CD4-positive, CD25-positive, alpha-beta regulatory T cell (primary cell): ENCODE results near the gene ARHGAP20. TPM values are rescaled to one million over a fixed set of nuclear protein-coding genes. Genes with fewer than 3 reads are reported as not detected.

Experiments used
- ATAC-seq, 2 donors: fragments of 150-1000 bp; cut with Tn5 transposase; one replicate each; pipeline ENCODE4 v1.10.0; 2021; ENCODE audit warnings: low read depth in 2 of 2, moderate number of reproducible peaks in 2 of 2, moderate library complexity in 1 of 2
- DNase-seq, 3 donors: peaks; one replicate each; pipeline versions ENCODE4 v3.0.0 to v3.0.0-alpha.2; 2012 to 2022; ENCODE audit warnings: mixed read lengths in 1 of 3
- H3K27ac ChIP-seq: one replicate; pipeline ENCODE4 v1.7.0; 2013; ENCODE audit warnings: mild to moderate bottlenecking, low read length; ENCODE audit not compliant: insufficient read depth, poor library complexity, severe bottlenecking
- H3K27me3 ChIP-seq: one replicate; pipeline ENCODE4 v1.7.0; 2013; ENCODE audit warnings: low read length; ENCODE audit not compliant: control insufficient read depth, insufficient read depth
- H3K36me3 ChIP-seq: one replicate; pipeline ENCODE4 v1.7.0; 2013; ENCODE audit warnings: mild to moderate bottlenecking, low read length, moderate library complexity; ENCODE audit not compliant: control insufficient read depth, insufficient read depth
- H3K4me1 ChIP-seq: 2 replicates; pipeline ENCODE4 v1.7.0; 2013; ENCODE audit warnings: mild to moderate bottlenecking, low read length; ENCODE audit not compliant: insufficient read depth, control insufficient read depth, poor library complexity, severe bottlenecking
- H3K4me3 ChIP-seq: one replicate; pipeline ENCODE4 v1.7.0; 2013; ENCODE audit warnings: low read depth, mild to moderate bottlenecking, low read length, moderate library complexity
- H3K9me3 ChIP-seq, 2 experiments: 1 replicate in 1 of 2; 2 replicates in 1 of 2; pipeline ENCODE4 v1.7.0; 2013; ENCODE audit warnings: low read length in 2 of 2, mild to moderate bottlenecking in 1 of 2, moderate library complexity in 1 of 2; ENCODE audit not compliant: control insufficient read depth in 2 of 2
- H3K27ac Mint-ChIP-seq, 3 donors: one replicate each; pipeline ENCODE4 v1.8.0; 2020 to 2022; ENCODE audit warnings: mild to moderate bottlenecking in 3 of 3, mixed read lengths in 3 of 3, moderate library complexity in 2 of 3
- H3K27me3 Mint-ChIP-seq: one replicate; pipeline ENCODE4 v1.8.0; 2022; ENCODE audit warnings: mild to moderate bottlenecking, mixed read lengths
- H3K36me3 Mint-ChIP-seq: one replicate; pipeline ENCODE4 v1.8.0; 2020; ENCODE audit warnings: mixed read lengths
- H3K4me1 Mint-ChIP-seq, 4 donors: one replicate each; pipeline ENCODE4 v1.8.0; 2020 to 2022; ENCODE audit warnings: mixed read lengths in 4 of 4, mild to moderate bottlenecking in 1 of 4
- H3K4me3 Mint-ChIP-seq, 4 donors: one replicate each; pipeline ENCODE4 v1.8.0; 2020 to 2022; ENCODE audit warnings: mild to moderate bottlenecking in 4 of 4, mixed read lengths in 4 of 4, moderate library complexity in 3 of 4
- H3K9me3 Mint-ChIP-seq, 7 donors: one replicate each; pipeline ENCODE4 v1.8.0; 2020 to 2022; ENCODE audit warnings: mixed read lengths in 7 of 7, mild to moderate bottlenecking in 3 of 7, moderate library complexity in 2 of 7
- polyA plus RNA-seq, 4 donors: library from polyadenylated mRNA; unstranded; fragments of 300-500 nt; fragmentation: Illumina TruSeq; gene quantifications; one replicate each; pipeline ENCODE4 v1.2.3, GENCODE V29; 2021
- total RNA-seq: library from RNA; stranded (reverse); gene quantifications from one replicate; pipeline ENCODE4 v1.2.3, GENCODE V29; 2022

Gene ARHGAP20
- total and polyA plus RNA-seq, 5 donors from 2014 or later, result not detected

- peaks cover 0 to 4% (median 0%) of the 10 kb centered on the region in 7 donors for H3K9me3 Mint-ChIP-seq
- no peak overlapping the region for H3K4me3 Mint-ChIP-seq
Observed at GRCh38 chr11:110600322-110600721, 111.9 kb downstream of the ARHGAP20 start.

GRCh38 chr11:110599207-110599606, 113.0 kb downstream of the ARHGAP20 start:
- no peak overlapping the region for H3K27ac Mint-ChIP-seq
- ATAC-seq, result no peak
- H3K27ac ChIP-seq, result no peak overlapping the region

More at GRCh38 chr11:110600322-110600721, 111.9 kb downstream of the ARHGAP20 start:
- H3K4me1 Mint-ChIP-seq, result no peaks in the 10 kb centered on the region
- H3K27ac ChIP-seq, result no peak overlapping the region
- no peak overlapping the region for H3K27ac Mint-ChIP-seq
- ATAC-seq, result no peak
- no peaks in the 10 kb centered on the region for H3K27me3 ChIP-seq
- H3K4me1 ChIP-seq, result no peaks in the 10 kb centered on the region
- H3K4me3 ChIP-seq, result no peak overlapping the region
- no peaks in the 10 kb centered on the region for H3K27me3 Mint-ChIP-seq
- H3K36me3 Mint-ChIP-seq, result no peaks in the 10 kb centered on the region
- H3K9me3 ChIP-seq, result peaks cover 0 to 6% of the 10 kb centered on the region in 2 experiments
- no peaks in the 10 kb centered on the region for H3K36me3 ChIP-seq
- no peak for DNase-seq

GRCh38 chr11:110598725-110599124, 113.5 kb downstream of the ARHGAP20 start:
- H3K4me3 ChIP-seq, result no peak overlapping the region
- H3K4me1 ChIP-seq, result no peaks in the 10 kb centered on the region
- H3K36me3 ChIP-seq, result no peaks in the 10 kb centered on the region
- ATAC-seq (no peak), DNase-seq (no peak)
- H3K27ac ChIP-seq, result no peak overlapping the region
- H3K27me3 ChIP-seq, result no peaks in the 10 kb centered on the region
- H3K9me3 ChIP-seq, result peaks cover 0 to 6% of the 10 kb centered on the region in 2 experiments
- Mint-ChIP-seq H3K36me3 (no peaks in the 10 kb centered on the region), H3K9me3 (peaks cover 0 to 3% (median 1%) of the 10 kb centered on the region in 7 donors), H3K27ac (no peak overlapping the region), H3K27me3 (no peaks in the 10 kb centered on the region), H3K4me3 (no peak overlapping the region), H3K4me1 (no peaks in the 10 kb centered on the region)

More at GRCh38 chr11:110599207-110599606, 113.0 kb downstream of the ARHGAP20 start:
- Histone ChIP-seq H3K9me3 (peaks cover 0 to 6% of the 10 kb centered on the region in 2 experiments), H3K4me3 (no peak overlapping the region), H3K27me3 (no peaks in the 10 kb centered on the region), H3K36me3 (no peaks in the 10 kb centered on the region), H3K4me1 (no peaks in the 10 kb centered on the region)
- Mint-ChIP-seq H3K36me3 (no peaks in the 10 kb centered on the region), H3K9me3 (peaks cover 0 to 3% (median 1%) of the 10 kb centered on the region in 7 donors), H3K4me3 (no peak overlapping the region), H3K27me3 (no peaks in the 10 kb centered on the region), H3K4me1 (no peaks in the 10 kb centered on the region)
- no peak for DNase-seq

GRCh38 chr11:110587972-110588371, 124.3 kb downstream of the ARHGAP20 start:
- Histone ChIP-seq H3K27me3 (no peaks in the 10 kb centered on the region), H3K36me3 (no peaks in the 10 kb centered on the region), H3K4me1 (no peaks in the 10 kb centered on the region), H3K4me3 (no peak overlapping the region), H3K27ac (no peak overlapping the region), H3K9me3 (no peaks in the 10 kb centered on the region)
- ATAC-seq (no peak), DNase-seq (no peak)
- H3K27me3 Mint-ChIP-seq, result peaks cover 22% of the 10 kb centered on the region
- H3K4me3 Mint-ChIP-seq, result no peak overlapping the region
- H3K27ac Mint-ChIP-seq, result no peak overlapping the region
- H3K9me3 Mint-ChIP-seq, result peaks cover 0 to 2% (median 0%) of the 10 kb centered on the region in 7 donors
- H3K36me3 Mint-ChIP-seq, result no peaks in the 10 kb centered on the region
- no peaks in the 10 kb centered on the region for H3K4me1 Mint-ChIP-seq

GRCh38 chr11:110587129-110587528, 125.1 kb downstream of the ARHGAP20 start:
- DNase-seq (no peak), ATAC-seq (no peak)
- Histone ChIP-seq H3K4me1 (no peaks in the 10 kb centered on the region), H3K4me3 (no peak overlapping the region), H3K27me3 (peaks cover 2% of the 10 kb centered on the region), H3K36me3 (no peaks in the 10 kb centered on the region), H3K27ac (no peak overlapping the region), H3K9me3 (no peaks in the 10 kb centered on the region)
- Mint-ChIP-seq H3K9me3 (peaks cover 0 to 2% (median 0%) of the 10 kb centered on the region in 7 donors), H3K27me3 (peaks cover 18% of the 10 kb centered on the region), H3K4me1 (no peaks in the 10 kb centered on the region), H3K36me3 (no peaks in the 10 kb centered on the region), H3K27ac (no peak overlapping the region), H3K4me3 (no peak overlapping the region)

GRCh38 chr11:110584150-110584549, 128.1 kb downstream of the ARHGAP20 start:
- peaks cover 19% of the 10 kb centered on the region for H3K27me3 Mint-ChIP-seq
- H3K36me3 Mint-ChIP-seq, result no peaks in the 10 kb centered on the region
- H3K4me1 ChIP-seq, result no peaks in the 10 kb centered on the region
- H3K27me3 ChIP-seq, result peaks cover 2% of the 10 kb centered on the region
- no peak overlapping the region for H3K4me3 ChIP-seq
- no peak overlapping the region for H3K4me3 Mint-ChIP-seq
- peaks cover 0 to 3% (median 0%) of the 10 kb centered on the region in 7 donors for H3K9me3 Mint-ChIP-seq
- DNase-seq, result no peak
- H3K27ac ChIP-seq, result no peak overlapping the region
- no peak for ATAC-seq
- no peaks in the 10 kb centered on the region for H3K36me3 ChIP-seq
- no peaks in the 10 kb centered on the region for H3K4me1 Mint-ChIP-seq
- H3K27ac Mint-ChIP-seq, result no peak overlapping the region
- no peaks in the 10 kb centered on the region for H3K9me3 ChIP-seq

GRCh38 chr11:110582728-110583432, 129.4 kb downstream of the ARHGAP20 start:
- ATAC-seq (no peak), DNase-seq (no peak)
- H3K4me1 ChIP-seq, result no peaks in the 10 kb centered on the region
- H3K4me3 ChIP-seq, result no peak overlapping the region
- peaks cover 0 to 3% (median 0%) of the 10 kb centered on the region in 7 donors for H3K9me3 Mint-ChIP-seq
- H3K9me3 ChIP-seq, result no peaks in the 10 kb centered on the region
- no peak overlapping the region for H3K4me3 Mint-ChIP-seq
- H3K36me3 Mint-ChIP-seq, result no peaks in the 10 kb centered on the region
- H3K27me3 ChIP-seq, result peaks cover 2% of the 10 kb centered on the region
- H3K36me3 ChIP-seq, result no peaks in the 10 kb centered on the region
- peaks cover 20% of the 10 kb centered on the region for H3K27me3 Mint-ChIP-seq
- no peak overlapping the region for H3K27ac ChIP-seq
- no peak overlapping the region for H3K27ac Mint-ChIP-seq
- no peaks in the 10 kb centered on the region for H3K4me1 Mint-ChIP-seq

- H3K27me3 ChIP-seq, result peaks cover 2% of the 10 kb centered on the region
- no peak overlapping the region for H3K27ac ChIP-seq
- no peaks in the 10 kb centered on the region for H3K36me3 Mint-ChIP-seq
- no peaks in the 10 kb centered on the region for H3K4me1 Mint-ChIP-seq
- H3K9me3 Mint-ChIP-seq, result peaks cover 0 to 3% (median 0%) of the 10 kb centered on the region in 7 donors
- H3K36me3 ChIP-seq, result no peaks in the 10 kb centered on the region
- no peak overlapping the region for H3K27ac Mint-ChIP-seq
- no peak overlapping the region for H3K4me3 Mint-ChIP-seq
- no peaks in the 10 kb centered on the region for H3K9me3 ChIP-seq
- no peaks in the 10 kb centered on the region for H3K4me1 ChIP-seq
- no peak overlapping the region for H3K4me3 ChIP-seq
- ATAC-seq (no peak), DNase-seq (no peak)
- H3K27me3 Mint-ChIP-seq, result peaks cover 19% of the 10 kb centered on the region
Observed at GRCh38 chr11:110580571-110580970, 131.7 kb downstream of the ARHGAP20 start.
